ENCODE results near the gene VAMP1.
A peak's percentile ranks its signal among the peaks of the same experiment; 100 is the strongest.
"Not testable (repeated sequence)": the region's sequence is repeated elsewhere in the genome, so short reads cannot be mapped to it uniquely, and the experiment has no call there.

The VAMP1 gene

GRCh38 chr12:6469092-6469491 lies 1.4 kb downstream of the VAMP1 start:
- DNase-seq, result no peak

GRCh38 chr12:6468283-6468575 lies 2.2 kb downstream of the VAMP1 start:
- no peak for DNase-seq

- not testable (repeated sequence) for DNase-seq
Measured at GRCh38 chr12:6467571-6468282, 2.8 kb downstream of the VAMP1 start.

DNA sequence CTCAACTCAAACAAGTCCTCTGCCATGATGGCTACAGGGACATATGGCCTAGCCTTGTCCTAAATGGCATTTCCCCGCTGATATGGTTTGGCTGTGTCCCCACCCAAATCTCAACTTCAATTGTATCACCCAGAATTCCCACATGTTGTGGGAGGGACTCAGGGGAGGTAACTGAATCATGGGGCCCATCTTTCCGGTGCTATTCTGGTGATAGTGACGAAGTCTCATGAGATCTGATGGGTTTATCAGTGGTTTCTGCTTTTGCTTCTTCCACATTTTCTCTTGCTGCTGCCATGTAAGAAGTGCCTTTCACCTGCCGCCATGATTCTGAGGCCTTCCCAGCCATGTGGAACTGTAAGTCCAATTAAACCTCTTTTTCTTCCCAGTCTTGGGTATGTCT lies 3.7 kb downstream of the VAMP1 start:
- not testable (repeated sequence) for DNase-seq

DNA sequence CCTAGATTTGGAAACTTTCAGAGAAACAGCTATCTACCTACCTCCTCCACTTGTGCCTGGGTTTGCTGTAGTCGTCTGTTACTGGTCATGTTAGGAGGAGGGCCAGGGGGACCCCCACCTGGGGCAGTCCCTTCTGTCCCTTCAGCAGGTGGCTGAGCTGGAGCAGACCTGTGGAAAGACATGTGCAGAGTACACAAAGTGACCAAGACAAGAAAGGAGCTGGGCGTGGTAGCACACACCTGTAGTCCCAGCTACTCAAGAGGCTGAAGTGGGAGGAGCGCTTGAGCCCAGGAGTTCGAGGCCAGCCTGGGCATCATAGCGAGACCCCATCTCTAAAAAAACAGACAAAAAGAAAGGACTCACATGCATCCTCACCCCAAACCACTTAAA lies 4.3 kb downstream of the VAMP1 start:
- no peak for DNase-seq

- DNase-seq, result no peak
Measured at GRCh38 chr12:6465467-6466183, 4.9 kb downstream of the VAMP1 start.

DNA sequence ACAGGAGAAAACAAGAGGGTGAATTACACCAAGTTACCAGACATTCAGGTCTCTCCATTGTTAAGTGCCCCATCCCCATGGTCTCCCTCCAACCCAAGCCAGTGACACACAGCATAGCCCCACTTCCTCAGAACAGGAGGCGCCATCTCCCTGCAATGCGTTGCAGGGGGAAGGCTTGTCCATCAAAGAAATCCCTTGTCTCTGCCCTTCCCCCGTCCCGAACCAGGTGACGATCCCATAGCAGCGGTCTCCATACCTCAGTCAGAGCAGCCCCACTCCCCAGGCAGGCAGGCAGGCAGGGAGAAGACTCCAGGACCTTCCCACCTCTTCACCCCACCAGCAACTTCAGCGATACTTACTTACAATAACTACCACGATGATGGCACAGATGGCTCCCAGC lies 5.9 kb downstream of the VAMP1 start:
- no peak for DNase-seq

GRCh38 chr12:6463858-6464257 lies 6.6 kb downstream of the VAMP1 start:
- no peak for DNase-seq

DNA sequence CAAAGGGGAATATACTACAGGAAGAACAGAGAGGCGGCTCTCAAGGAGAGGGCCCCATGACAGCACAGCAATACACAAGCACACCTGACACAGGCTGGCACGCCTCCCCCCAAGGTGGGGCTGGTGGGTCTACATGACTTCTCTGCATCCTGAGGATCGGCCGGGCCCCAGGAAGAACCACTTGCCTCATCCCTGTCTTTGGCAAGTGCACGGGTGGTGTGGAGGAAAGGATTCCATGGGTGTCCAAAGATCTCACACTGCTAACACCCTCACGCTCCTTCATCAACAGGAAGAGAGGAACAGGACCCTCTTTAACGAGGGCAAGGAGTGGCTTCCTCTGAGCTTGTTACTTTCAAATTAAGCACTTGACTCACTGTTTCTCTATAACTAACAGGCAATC lies 7.3 kb downstream of the VAMP1 start:
- no peak for DNase-seq

DNA sequence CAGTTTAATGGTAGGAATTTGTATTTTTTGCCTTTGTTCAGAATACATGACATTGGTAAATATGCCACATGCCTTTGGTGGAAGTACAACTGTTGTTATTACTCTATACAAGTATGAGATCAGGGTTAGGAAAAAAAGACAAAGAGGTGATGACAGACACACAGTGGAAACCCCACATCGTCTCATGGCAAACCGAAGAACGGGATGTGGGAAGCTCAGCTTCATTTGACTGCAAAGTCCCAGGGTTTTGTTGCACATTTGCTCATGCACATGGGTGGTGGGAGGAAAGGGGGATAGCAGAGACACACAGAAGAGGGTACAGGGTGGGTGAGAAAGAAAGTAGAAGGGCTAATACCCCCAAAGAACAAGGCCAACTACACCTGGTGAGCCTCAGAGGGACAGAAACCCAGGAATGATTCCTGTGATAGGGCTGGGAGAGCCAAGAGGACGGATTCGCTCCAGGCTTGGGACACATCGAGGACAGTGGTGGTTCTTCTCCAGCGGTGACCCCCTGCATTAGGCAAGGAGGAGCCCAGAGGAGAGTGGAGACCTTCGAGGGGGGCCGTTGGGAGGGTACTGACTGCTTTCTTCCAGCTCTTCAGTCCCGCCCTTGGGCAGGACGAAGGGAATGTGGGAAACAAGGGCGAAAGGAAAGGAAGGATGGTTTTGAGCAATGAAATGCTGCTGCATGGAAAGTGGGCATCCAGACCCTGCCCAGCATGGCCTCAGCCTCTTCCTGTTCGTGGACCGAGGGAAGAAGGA lies 8.1 kb downstream of the VAMP1 start:
- DNase-seq, result no peak

DNA sequence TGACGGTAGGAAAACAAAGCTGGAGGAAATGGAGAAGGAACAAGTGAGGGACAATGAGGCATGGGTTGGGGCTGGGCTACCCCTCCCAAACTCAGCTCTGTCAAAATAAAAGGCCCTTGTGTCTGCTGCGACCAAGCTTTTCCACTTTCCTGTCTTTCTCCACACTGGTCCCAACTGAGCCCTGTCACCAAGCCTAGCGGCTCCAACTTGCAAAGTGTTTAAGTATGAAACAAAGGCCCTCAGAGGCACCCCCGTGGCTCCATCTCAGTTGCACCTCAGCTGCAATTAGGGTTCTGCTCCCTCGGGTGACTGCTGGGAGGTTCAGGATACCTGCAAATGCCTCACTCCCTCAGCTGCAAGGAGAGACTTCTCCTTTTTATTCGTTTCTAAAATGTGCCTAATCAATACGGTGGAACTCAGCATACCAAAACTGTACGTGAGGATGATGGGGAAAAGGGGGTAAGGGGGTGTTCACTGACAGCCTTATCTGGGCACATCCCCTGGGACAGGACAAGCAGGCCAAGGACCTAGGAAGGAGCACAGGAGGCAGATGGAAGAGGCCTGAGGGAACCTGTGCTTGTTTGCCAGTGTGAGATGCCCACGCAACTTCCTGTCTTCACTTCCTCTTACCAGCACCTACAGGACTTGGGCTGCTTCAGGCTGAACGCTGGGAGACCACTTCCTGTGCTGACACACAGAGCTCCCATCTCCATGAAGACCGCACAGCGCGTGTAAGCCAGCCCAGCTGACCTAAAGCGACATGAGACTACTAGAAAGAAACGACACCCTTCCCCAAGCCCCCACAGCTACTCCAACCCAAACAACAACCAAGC lies 8.9 kb downstream of the VAMP1 start:
- DNase-seq, result peak; percentile 82

GRCh38 chr12:6460751-6461371 lies 9.6 kb downstream of the VAMP1 start:
- DNase-seq, result no peak

- no peak for DNase-seq
Measured at GRCh38 chr12:6459004-6459337, 11.5 kb downstream of the VAMP1 start.

- DNase-seq, result no peak
Measured at GRCh38 chr12:6458281-6459003, 12.0 kb downstream of the VAMP1 start.

- no peak for DNase-seq
Measured at GRCh38 chr12:6457220-6457945, 13.1 kb downstream of the VAMP1 start.

DNA sequence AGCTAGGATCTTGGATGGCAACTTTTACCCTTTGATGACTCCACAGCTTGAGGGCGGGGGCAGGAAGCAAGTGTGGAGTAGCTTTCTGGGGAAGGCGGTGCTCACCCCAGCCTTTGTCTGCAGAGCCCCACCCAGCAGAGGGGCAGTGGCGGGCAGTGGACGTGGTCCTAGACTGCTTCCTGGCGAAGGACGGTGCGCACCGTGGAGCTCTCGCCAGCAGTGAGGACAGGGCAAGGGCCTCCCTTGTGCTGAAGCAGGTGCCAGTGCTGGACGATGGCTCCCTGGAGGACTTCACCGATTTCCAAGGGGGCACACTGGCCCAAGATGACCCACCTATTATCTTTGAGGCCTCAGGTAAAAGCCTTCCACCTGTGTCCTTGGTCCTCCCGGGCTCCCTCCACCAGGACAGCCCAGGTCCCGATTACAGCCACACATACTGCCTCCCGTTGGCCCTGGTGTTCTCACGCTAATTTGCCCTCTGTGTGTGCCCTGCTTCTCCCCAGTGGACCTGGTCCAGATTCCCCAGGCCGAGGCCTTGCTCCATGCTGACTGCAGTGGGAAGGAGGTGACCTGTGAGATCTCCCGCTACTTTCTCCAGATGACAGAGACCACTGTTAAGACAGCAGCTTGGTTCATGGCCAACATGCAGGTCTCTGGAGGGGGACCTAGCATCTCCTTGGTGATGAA lies 17.4 kb downstream of the VAMP1 start:
- DNase-seq, result no peak

DNA sequence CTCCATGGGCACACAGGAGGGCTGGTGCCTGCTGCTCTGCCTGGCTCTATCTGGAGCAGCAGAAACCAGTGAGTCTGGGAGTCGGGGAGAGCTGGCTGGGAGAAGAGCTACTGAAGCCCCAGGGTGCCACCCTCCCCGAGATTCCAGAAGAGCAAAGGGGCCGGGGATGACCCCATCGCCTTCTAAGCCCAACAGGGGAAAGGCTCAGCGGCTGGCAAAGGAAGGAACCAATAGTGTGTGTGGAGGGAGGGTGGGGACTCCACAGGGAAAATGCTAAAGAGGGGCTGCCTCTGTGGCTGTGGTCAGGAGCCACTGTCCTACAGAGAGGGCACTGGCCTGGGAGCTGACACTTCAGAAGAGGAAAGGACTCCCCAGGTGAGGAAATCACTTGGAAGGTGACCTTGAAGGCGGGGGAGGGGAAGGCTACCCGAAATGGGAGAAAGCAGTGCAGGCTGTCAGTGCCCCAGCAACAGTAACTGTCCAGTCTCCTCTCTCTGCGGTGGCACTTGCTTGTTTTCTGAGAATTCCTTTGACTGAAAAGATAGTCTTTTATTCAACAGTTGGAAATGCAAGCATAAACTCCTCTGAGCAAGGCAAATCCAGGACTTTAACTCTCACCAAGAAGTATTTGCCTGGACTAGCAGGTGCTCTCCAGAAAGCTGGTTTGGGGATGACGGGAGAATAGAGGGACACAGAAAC lies 18.1 kb downstream of the VAMP1 start:
- DNase-seq, result no peak

- DNase-seq, result peak; percentile 75
Measured at GRCh38 chr12:6451348-6452244, 18.9 kb downstream of the VAMP1 start, which contains the start of gene TAPBPL. TAPBPL (plus strand) TSS chr12:6452042; CDS start chr12:6452249, 207 bp downstream.

- DNase-seq, result no peak
Measured at GRCh38 chr12:6450869-6451347, 19.6 kb downstream of the VAMP1 start.
